Type B pancreatic cell (in vitro differentiated cells): ENCODE measurements around the gene TFE3. TPM values are rescaled to one million over a fixed set of nuclear protein-coding genes. Genes with fewer than 3 reads are reported as not detected.
A peak's percentile ranks its signal among the peaks of the same experiment; 100 is the strongest.

Source experiments
- DNase-seq: peaks from one replicate; pipeline ENCODE4 v3.0.0; 2021; ENCODE audit warnings: mixed read lengths; ENCODE audit not compliant: unreplicated experiment; ENCODE audit errors: extremely low spot score
- H3K27ac Mint-ChIP-seq: 2 replicates; pipeline ENCODE4 v1.8.0; 2021; ENCODE audit warnings: mild to moderate bottlenecking, mixed read lengths
- H3K27me3 Mint-ChIP-seq: 2 replicates; pipeline ENCODE4 v1.8.0; 2021; ENCODE audit warnings: mixed read lengths
- H3K36me3 Mint-ChIP-seq: 2 replicates; pipeline ENCODE4 v1.8.0; 2021; ENCODE audit warnings: mixed read lengths
- H3K4me1 Mint-ChIP-seq: one replicate; pipeline ENCODE4 v1.8.0; 2021; ENCODE audit warnings: mixed read lengths; ENCODE audit not compliant: unreplicated experiment
- H3K4me3 Mint-ChIP-seq: 2 replicates; pipeline ENCODE4 v1.8.0; 2021; ENCODE audit warnings: mild to moderate bottlenecking, mixed read lengths
- H3K9me3 Mint-ChIP-seq: 2 replicates; pipeline ENCODE4 v1.8.0; 2021; ENCODE audit warnings: mixed read lengths
- total RNA-seq: library from RNA; stranded (reverse); gene quantifications from 2 replicates; pipeline ENCODE4 v1.2.1, GENCODE V29; 2021; ENCODE audit warnings: low replicate concordance
- TF ChIP-seq, protein P1 (sequence below): fragments of 200-600 bp; sonication (generic); conservative IDR thresholded peaks from 2 replicates; pipeline ENCODE4 v1.5.0; 2021; ENCODE audit warnings: antibody characterized with exemption, mild to moderate bottlenecking

TFE3 gene
- total RNA-seq, 1 donor from 2014 or later: 29.6 TPM

DNA sequence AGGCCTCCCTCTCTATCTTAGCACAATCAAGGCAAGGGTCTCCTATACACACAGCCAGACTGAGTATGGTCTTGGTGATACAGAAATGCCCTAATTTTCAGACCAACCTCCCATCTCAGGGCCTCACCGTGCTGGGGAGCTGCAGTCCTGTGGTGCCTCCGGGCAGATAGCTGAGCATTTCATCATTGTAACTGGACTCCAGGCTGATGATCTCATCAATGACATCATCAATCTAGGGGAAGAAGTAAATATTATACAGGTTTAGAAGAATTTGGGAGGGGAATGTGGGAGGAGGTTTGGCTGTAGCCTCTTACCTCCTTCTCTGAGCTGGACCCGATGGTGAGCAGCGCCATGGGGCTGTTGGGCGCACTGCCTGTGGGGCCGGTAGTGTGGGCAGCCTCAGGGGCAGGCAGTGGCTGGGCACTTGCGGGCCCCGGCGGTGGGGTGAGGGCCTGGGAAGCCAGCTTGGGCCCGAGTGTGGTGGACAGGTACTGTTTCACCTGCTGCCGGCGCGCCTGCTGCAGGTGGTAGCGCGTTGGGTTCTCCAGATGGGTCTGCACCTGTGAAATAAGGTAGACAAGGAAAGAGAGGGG lies 5.2 kb downstream of the TFE3 start:
- Mint-ChIP-seq H3K27ac (peak overlapping the region; percentile 99), H3K4me1 (peaks cover 17% of the 10 kb centered on the region), H3K9me3 (no peaks in the 10 kb centered on the region), H3K36me3 (peaks cover 13% of the 10 kb centered on the region), H3K27me3 (no peaks in the 10 kb centered on the region), H3K4me3 (no peak overlapping the region)
- TF ChIP-seq, protein P1, sequence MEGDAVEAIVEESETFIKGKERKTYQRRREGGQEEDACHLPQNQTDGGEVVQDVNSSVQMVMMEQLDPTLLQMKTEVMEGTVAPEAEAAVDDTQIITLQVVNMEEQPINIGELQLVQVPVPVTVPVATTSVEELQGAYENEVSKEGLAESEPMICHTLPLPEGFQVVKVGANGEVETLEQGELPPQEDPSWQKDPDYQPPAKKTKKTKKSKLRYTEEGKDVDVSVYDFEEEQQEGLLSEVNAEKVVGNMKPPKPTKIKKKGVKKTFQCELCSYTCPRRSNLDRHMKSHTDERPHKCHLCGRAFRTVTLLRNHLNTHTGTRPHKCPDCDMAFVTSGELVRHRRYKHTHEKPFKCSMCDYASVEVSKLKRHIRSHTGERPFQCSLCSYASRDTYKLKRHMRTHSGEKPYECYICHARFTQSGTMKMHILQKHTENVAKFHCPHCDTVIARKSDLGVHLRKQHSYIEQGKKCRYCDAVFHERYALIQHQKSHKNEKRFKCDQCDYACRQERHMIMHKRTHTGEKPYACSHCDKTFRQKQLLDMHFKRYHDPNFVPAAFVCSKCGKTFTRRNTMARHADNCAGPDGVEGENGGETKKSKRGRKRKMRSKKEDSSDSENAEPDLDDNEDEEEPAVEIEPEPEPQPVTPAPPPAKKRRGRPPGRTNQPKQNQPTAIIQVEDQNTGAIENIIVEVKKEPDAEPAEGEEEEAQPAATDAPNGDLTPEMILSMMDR: no peak
- no peak for DNase-seq

DNA sequence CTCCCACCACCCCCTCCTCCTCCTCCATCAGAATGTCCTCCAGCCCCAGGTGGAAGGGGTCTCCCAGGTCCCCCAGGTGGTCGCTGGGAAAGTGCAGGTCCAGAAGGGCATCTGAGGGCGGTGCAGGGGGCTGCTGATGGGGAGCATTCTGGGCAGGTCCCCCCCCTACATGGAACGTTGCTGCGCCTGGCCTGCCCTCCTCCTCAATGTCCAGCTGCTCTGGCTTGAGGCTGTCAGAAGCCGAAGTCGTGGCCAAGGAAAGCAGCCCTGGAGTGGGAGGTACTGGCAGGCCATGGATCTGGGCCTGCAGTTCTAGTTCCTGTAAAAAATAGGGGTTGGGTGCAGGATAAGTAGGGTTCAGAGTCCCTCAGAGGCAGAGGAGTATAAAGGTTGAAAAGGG lies 12.9 kb downstream of the TFE3 start:
- peak overlapping the region; percentile 84 for H3K27ac Mint-ChIP-seq
- H3K36me3 Mint-ChIP-seq: peaks cover 8% of the 10 kb centered on the region

DNA sequence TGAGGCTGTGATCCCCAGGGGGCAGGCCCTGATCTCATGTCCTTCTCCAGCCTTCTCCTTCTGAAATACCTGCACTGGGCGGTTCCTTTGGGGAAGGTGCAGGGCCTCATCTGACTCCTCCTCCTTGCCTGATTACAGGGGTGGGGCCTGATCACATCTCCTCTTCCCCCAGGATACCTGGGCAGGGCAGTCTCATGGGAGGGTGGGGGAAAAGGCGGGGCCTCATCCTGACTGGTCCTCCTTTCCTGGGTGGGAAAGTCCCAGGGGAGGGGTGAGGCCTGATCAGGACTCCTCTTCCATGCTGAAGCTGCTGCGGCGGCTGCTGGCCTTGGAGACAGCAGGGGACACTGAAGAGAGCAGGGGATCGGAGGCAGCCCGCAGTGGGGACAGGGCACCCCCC lies 13.3 kb downstream of the TFE3 start:
- no peaks in the 10 kb centered on the region for H3K9me3 Mint-ChIP-seq
- TF ChIP-seq, protein P1: no peak
- no peaks in the 10 kb centered on the region for H3K4me1 Mint-ChIP-seq
- peak overlapping the region; percentile 84 for H3K27ac Mint-ChIP-seq
- H3K4me3 Mint-ChIP-seq: peak overlapping the region; percentile 14
- no peaks in the 10 kb centered on the region for H3K27me3 Mint-ChIP-seq
- H3K36me3 Mint-ChIP-seq: peaks cover 8% of the 10 kb centered on the region
- no peak for DNase-seq

More for the DNA sequence above, 12.9 kb downstream of the TFE3 start:
- no peaks in the 10 kb centered on the region for H3K27me3 Mint-ChIP-seq
- TF ChIP-seq, protein P1: no peak
- no peak for DNase-seq
- H3K4me1 Mint-ChIP-seq: no peaks in the 10 kb centered on the region
- H3K4me3 Mint-ChIP-seq: no peak overlapping the region
- H3K9me3 Mint-ChIP-seq: no peaks in the 10 kb centered on the region

DNA sequence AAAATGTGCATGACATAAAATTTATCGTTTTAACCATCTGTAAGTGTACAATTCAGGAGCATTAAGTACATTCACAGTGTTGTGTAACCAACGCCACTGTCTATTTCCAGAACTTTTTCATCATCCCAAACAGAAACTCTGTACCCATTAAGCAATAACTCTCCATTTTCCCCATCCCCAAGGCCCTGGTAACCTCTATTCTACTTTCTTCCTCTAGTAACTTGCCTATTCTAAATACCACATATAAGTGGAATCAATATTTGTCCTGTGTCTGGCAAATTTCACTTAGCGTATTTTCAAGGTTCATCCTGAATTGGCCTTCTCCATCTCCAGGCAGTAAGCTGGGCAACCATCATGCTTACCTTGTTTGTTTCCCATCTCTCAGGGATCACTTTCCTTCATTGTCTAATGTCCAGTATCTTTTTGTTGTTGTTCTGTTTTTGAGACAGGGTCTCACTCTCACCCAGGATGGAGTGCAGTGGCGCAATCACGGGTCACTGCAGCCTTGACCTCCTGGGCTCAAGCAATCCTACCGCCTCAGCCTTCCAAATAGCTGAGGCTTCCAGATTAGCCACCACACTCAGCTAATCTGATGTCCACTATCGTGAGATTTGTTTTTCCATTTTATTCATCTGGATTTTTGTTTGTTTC lies 23.4 kb downstream of the TFE3 start:
- Mint-ChIP-seq H3K27ac (no peak overlapping the region), H3K4me1 (no peaks in the 10 kb centered on the region), H3K36me3 (no peaks in the 10 kb centered on the region), H3K9me3 (peaks cover 4% of the 10 kb centered on the region), H3K27me3 (no peaks in the 10 kb centered on the region), H3K4me3 (no peak overlapping the region)
- TF ChIP-seq, protein P1: no peak
- DNase-seq: no peak

DNA sequence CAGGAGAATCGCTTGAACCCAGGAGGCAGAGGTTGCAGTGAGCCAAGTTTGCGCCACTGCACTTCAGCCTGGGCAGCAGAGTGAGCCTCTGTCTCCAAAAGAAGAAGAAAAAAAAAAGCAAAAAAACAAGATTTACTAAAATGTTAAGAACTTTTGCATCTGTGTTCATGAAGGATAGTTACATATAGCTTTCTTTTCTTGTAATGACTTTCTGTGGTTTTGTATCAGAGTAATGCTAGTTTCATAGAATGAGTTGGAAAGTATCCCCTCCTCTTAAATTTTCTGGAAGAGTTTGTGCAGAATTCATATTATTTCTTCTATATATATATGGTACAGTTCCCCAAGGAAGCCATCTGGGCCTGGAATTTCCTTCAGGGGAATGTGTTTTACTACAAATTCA lies 24.1 kb downstream of the TFE3 start:
- TF ChIP-seq, protein P1: no peak
- Mint-ChIP-seq H3K9me3 (no peaks in the 10 kb centered on the region), H3K27ac (no peak overlapping the region), H3K36me3 (no peaks in the 10 kb centered on the region), H3K27me3 (no peaks in the 10 kb centered on the region), H3K4me3 (no peak overlapping the region), H3K4me1 (no peaks in the 10 kb centered on the region)
- no peak for DNase-seq
